SK-N-MC (cell line): ENCODE data around the gene LTBP2.

Experiments used
- DNase-seq: peaks from one replicate; pipeline ENCODE4 v3.0.0-alpha.2; 2011; ENCODE audit warnings: low read depth, low spot score
- H3K27ac ChIP-seq: fragments of 200-600 bp; sonication (generic); 2 replicates; pipeline ENCODE4 v1.5.1; 2016; ENCODE audit warnings: mixed run types
- H3K36me3 ChIP-seq: fragments of 200-600 bp; sonication (generic); 2 replicates; pipeline ENCODE4 v1.6.1; 2017; ENCODE audit warnings: antibody characterized with exemption, low read length, mixed read lengths; ENCODE audit not compliant: insufficient read depth
- H3K4me3 ChIP-seq: fragments of 200-600 bp; sonication (generic); 2 replicates; pipeline ENCODE4 v1.5.1; 2016
- H3K9ac ChIP-seq: fragments of 200-600 bp; sonication (generic); 2 replicates; pipeline ENCODE4 v1.8.0; 2017; ENCODE audit warnings: mixed run types, mixed read lengths; ENCODE audit not compliant: insufficient read length
- H3K9me3 ChIP-seq: fragments of 200-600 bp; sonication (generic); 2 replicates; pipeline ENCODE4 v1.6.1; 2017; ENCODE audit warnings: low read depth, mild to moderate bottlenecking, antibody characterized with exemption, low read length, moderate library complexity, mixed read lengths
- EZH2 ChIP-seq: fragments of 200-600 bp; sonication (generic); IDR thresholded peaks from one replicate; pipeline ENCODE4 v1.6.1; 2017; ENCODE audit warnings: antibody characterized with exemption
- FOXP2 ChIP-seq: optimal IDR thresholded peaks from 2 replicates; pipeline ENCODE3; 2011; ENCODE audit warnings: mild to moderate bottlenecking, moderate library complexity; ENCODE audit not compliant: insufficient read depth; ENCODE audit errors: extremely low read length, control extremely low read depth
- POLR2AphosphoS5 ChIP-seq: IDR thresholded peaks from 2 replicates; pipeline ENCODE4 v1.6.1; 2012; ENCODE audit warnings: mild to moderate bottlenecking, low read depth, low read length, borderline replicate concordance

Gene LTBP2

DNA sequence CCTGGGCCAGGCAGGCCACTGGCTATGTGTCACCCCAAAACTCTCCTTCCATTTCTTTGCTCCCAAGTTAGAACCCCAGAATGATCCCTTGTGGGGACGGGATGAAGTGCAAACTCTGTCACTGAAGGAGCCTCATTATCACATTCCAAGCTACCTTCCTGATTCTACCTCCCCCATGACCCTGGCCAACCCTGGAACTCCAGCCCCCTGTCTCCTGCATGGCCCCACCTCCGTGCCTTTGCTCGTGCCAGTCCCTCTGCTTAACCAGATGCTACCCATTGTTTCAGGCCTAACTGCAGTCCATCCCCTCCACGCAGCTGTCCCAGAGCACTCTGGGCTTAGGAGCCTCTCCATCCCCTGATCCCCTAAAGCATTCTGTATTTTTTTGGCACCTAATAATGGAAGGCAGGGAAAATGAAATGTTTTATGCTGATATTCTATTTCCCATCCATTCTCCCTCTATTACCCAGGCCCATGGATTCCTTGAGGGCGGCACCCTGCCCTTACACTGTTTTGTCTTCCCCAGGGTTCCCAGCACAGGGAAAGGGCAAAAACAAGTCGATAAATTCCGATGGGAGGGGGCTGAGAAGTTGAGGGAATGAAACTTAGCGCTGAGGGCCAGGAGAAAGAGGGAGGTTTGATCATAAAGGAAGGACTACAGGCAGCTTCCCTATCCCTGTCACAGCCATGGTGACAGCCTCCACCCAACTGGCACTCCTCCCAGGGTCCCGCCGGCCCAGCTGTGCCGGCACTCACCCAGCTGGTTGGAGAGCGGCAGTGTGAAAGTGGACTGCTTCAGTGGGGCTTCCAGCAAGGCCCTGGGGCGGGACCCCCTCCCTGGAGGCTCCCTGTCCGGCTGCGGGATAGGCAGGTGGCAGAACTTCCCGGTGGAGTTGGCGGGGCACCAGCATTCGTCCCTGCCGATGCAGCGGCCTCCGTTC lies 60.3 kb downstream of the LTBP2 start:
- Histone ChIP-seq H3K9ac (no peak overlapping the region), H3K4me3 (no peak overlapping the region), H3K27ac (no peak overlapping the region), H3K36me3 (no peaks in the 10 kb centered on the region), H3K9me3 (no peaks in the 10 kb centered on the region)
- no peak for DNase-seq
- TF ChIP-seq POLR2AphosphoS5 = no peak
- TF ChIP-seq FOXP2 = no peak
- no peak for TF ChIP-seq EZH2

DNA sequence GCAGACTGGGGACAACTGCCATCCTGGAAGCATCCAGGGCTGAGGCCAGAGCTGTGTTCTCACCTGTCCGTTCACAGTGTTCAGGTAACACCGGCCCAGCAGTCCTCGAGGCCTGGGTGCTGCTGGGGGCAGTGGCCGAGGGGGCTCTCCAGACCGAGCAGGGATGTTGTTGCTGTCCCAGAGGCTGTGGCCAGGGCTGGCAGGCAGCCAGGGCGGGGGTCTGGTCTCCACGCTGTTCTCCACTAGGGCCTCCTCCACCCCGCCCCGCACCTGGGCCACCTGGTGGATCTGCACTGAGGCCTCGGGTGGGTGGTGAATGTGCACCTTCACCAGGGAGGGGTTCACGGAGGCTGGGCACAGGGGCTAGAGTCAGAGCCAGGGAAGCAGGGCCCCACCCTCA lies 61.0 kb downstream of the LTBP2 start:
- DNase-seq = no peak
- Histone ChIP-seq H3K27ac (no peak overlapping the region), H3K4me3 (no peak overlapping the region), H3K36me3 (no peaks in the 10 kb centered on the region), H3K9ac (no peak overlapping the region), H3K9me3 (no peaks in the 10 kb centered on the region)
- TF ChIP-seq FOXP2 (no peak), POLR2AphosphoS5 (no peak), EZH2 (no peak)

DNA sequence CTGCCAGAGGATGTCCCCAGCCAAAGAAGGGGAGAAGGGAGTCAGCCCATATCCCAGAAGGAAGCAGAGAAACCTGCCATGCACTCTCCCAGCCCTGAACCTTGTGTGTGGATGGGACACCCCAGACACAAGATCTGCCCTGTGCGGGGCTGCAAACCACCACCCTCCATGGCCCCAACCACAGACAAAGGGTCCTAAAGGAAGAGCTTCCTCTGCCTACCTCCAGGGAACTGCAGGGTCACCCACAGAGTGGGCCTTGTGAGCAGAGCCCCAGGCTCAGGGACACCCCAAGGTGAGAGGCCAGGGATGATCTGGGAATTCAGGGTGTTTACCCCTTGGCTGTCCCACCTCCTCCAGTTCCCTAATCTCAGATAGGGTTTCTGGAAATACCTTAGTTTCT lies 62.0 kb downstream of the LTBP2 start:
- TF ChIP-seq POLR2AphosphoS5 (no peak), FOXP2 (no peak), EZH2 (no peak)
- no peak overlapping the region for H3K27ac ChIP-seq
- no peak overlapping the region for H3K9ac ChIP-seq
- no peak for DNase-seq
- no peak overlapping the region for H3K4me3 ChIP-seq
- H3K36me3 ChIP-seq = no peaks in the 10 kb centered on the region
- no peaks in the 10 kb centered on the region for H3K9me3 ChIP-seq

DNA sequence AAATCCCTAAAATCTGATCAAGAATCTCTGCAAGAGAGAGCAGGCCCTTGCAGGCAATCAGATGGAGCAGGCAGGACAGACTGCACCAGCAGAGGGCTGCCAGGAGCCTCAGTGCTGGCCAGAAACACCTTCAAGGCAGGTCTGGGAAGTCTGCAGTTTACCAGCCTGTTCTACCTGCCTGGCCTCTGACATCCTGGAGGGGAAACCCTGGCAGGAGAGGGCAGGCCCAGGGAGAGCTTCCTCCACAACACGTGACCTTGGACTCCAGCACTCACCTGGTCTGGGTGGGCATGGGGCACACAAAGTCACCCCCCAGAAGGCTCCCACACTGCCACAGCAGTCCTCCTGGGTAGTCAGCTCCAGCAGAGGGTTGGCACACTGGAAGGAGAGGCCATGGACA lies 62.4 kb downstream of the LTBP2 start:
- H3K36me3 ChIP-seq = no peaks in the 10 kb centered on the region
- H3K27ac ChIP-seq = no peak overlapping the region
- H3K4me3 ChIP-seq = no peak overlapping the region
- H3K9me3 ChIP-seq = no peaks in the 10 kb centered on the region
- no peak overlapping the region for H3K9ac ChIP-seq
- TF ChIP-seq EZH2 (no peak), FOXP2 (no peak), POLR2AphosphoS5 (no peak)
- DNase-seq = no peak

DNA sequence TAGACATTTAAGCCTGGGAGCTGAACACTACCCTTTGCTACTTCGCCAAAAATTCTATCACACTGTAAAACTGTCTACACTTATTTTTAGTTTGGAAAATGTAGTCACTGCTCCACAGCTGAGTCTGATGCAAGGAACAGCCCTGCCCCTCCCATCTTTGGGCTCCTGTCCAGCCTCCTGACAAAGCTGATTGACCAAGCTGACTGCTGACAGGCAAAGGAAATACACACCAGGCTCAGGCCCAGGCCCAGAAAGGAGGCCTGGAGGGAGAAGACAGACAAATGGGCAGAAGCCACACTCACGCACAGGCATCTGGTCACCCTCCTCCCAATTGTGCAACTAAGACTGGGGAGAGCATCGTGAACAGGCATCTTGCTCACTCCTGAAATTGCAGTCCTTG lies 63.2 kb downstream of the LTBP2 start:
- H3K9ac ChIP-seq = no peak overlapping the region
- H3K36me3 ChIP-seq = no peaks in the 10 kb centered on the region
- H3K9me3 ChIP-seq = no peaks in the 10 kb centered on the region
- no peak for DNase-seq
- H3K4me3 ChIP-seq = no peak overlapping the region
- TF ChIP-seq FOXP2 (no peak), EZH2 (no peak), POLR2AphosphoS5 (no peak)
- H3K27ac ChIP-seq = no peak overlapping the region

DNA sequence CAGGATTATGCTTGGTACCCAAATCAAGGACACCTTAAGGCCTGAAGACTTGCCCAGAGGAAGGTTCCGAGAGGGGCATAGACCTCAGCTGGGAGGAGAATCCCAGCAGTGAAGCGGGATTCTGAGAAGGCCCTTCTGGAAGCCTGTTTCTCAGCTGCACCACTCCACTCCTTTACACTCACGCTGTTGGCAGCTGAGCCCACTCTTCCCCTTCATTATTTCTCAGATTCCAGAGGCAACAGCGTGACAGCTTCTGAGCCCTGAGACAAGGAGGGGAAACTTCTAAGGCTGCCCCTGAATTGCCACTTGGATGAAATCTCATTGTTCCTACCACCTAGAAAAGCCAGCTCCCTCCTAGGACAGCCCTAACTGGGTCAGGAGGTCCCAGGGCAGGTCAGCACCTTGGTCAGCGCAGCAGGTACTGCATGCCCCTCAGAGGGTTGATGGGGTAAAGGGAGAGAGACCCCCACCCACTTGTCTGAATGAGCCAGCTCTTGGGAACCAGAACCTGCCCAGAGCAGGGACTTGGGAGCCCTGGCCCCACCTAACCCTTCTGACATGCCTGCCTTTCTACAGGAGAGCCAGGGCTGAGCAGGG lies 64.6 kb downstream of the LTBP2 start:
- Histone ChIP-seq H3K36me3 (no peaks in the 10 kb centered on the region), H3K27ac (no peak overlapping the region), H3K9ac (no peak overlapping the region), H3K4me3 (no peak overlapping the region), H3K9me3 (no peaks in the 10 kb centered on the region)
- DNase-seq = no peak
- TF ChIP-seq EZH2 (no peak), FOXP2 (no peak), POLR2AphosphoS5 (no peak)

DNA sequence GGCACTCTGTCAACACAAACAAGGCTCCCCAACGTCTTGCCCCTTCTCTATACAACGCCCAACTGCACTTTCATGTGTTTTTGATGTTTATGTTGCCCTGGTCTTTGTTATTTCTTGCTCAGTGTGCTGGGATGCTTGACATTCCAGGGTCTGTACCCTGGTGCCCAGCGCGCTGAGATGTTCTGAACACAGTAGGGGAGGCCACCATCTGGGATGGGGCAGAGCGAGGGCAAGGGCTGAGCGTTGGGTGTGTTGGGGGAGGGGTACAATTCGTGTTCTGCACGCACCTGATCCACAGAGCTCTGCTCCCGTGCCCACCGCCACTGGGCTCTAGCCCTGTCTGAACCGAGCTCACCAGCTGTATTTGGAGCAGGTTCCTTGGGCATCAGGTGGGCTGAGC lies 65.6 kb downstream of the LTBP2 start:
- Histone ChIP-seq H3K9ac (no peak overlapping the region), H3K9me3 (no peaks in the 10 kb centered on the region), H3K36me3 (no peaks in the 10 kb centered on the region), H3K4me3 (no peak overlapping the region), H3K27ac (no peak overlapping the region)
- no peak for DNase-seq
- TF ChIP-seq POLR2AphosphoS5 (no peak), FOXP2 (no peak), EZH2 (no peak)

DNA sequence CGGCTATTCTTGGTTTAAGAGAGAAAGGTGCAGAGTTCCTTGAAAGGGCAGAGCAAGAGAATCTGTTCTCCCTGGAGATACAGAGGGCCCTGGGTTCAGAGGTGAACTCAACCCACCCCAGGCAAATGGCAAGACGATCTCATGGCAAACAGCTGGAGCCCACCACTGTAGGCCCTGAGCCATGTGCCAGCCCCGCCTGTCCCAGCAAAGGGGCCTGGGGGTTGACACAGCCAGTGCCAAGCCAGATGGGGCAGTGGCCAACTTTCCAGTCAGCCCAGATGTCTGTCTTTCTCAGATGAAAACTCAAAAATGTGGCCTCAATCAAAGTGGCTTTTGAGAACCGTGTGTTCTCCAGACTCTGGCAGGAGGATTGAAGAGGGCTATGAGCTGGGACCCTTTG lies 66.7 kb downstream of the LTBP2 start:
- Histone ChIP-seq H3K27ac (no peak overlapping the region), H3K9ac (no peak overlapping the region), H3K4me3 (no peak overlapping the region), H3K36me3 (no peaks in the 10 kb centered on the region), H3K9me3 (no peaks in the 10 kb centered on the region)
- no peak for TF ChIP-seq EZH2
- TF ChIP-seq FOXP2 = no peak
- TF ChIP-seq POLR2AphosphoS5 = no peak
- DNase-seq = no peak
